ENCODE results near the gene SF3B5.

DNA sequence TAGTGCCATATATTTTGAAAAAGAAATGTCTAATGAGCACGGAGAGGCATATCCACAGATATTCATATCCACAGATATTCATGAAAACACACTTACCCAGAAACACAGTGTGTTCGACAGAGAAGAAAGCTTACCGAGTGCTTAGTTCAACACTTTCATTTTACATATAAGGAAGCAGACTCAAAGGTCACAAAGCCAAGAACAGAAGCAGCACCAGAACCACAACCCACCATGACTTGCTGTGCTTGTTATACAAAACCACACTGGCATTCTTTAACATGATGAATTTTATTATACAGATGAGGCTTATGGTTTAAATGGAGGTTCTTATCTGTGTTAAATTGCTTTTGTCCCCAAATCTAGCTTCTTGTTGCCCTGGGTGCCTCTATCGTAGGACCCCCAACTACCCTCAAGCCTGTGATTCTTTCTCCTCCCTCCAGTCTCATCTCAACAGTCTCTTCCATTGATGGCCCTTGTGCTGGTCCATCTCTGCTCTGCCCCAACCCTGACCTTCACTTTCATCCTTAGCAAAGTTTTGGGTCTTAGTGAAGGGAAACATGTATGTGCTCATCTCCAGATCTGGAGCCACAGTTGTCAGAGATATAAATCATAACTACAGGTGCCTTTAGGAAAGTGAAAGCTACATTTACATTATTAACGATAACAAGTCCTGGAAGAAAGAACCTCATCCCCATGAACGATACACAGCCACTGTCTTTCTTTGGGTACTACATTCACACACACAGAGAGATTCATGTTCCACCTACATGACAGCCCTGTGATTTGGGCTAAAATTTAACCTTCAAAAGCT, 40.0 kb downstream of the SF3B5 start:
- TF ChIP-seq POLR2AphosphoS5 (IDR thresholded peaks at IDR 0.05) (no peak), CTCF (IDR thresholded peaks at IDR 0.05) (no peak), POLR2A (IDR thresholded peaks at IDR 0.05) (no peak)

All from transverse colon (tissue), 4 donors.